ENCODE results near the gene ANGPTL8. TPM values are rescaled to one million over a fixed set of nuclear protein-coding genes. Genes with fewer than 3 reads are reported as not detected.
A peak's percentile ranks its signal among the peaks of the same experiment; 100 is the strongest.

The ANGPTL8 gene
- total RNA-seq, 3 donors from 2014 or later, result not detected

DNA sequence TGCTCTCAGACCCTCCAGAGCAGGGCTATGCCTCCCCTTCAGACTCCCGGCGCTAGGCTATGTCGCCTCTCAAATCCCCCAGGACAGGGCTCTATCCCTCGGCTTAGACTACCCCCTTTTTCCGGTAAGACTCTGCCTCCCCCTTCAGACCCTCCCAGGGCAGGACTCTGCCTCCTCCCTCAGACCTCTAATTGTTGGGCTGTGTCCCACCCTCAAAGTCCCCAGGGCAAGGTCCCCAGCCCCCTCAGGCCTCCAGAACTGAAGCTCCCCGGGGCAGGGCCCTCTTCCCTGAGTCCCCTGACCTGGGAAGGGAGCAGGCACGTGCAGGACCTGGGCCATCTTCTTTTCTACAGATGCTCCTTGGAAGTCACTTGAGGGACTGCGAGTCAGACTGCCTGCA is 45.2 kb upstream of the ANGPTL8 start:
- peaks cover 11% of the 10 kb centered on the region for H3K4me1 ChIP-seq (ENCODE audit: low read depth)
- no peak for TF ChIP-seq CTCF (IDR thresholded peaks at IDR 0.05)
- ATAC-seq (no peak), DNase-seq (no peak)
- no peak overlapping the region for H3K4me3 ChIP-seq
- intact Hi-C loops (cut with DNase I, micrococcal nuclease), result no loop called here
- H3K9me3 ChIP-seq, result no peaks in the 10 kb centered on the region
- H3K36me3 ChIP-seq (ENCODE audit: low read depth), result no peaks in the 10 kb centered on the region

DNA sequence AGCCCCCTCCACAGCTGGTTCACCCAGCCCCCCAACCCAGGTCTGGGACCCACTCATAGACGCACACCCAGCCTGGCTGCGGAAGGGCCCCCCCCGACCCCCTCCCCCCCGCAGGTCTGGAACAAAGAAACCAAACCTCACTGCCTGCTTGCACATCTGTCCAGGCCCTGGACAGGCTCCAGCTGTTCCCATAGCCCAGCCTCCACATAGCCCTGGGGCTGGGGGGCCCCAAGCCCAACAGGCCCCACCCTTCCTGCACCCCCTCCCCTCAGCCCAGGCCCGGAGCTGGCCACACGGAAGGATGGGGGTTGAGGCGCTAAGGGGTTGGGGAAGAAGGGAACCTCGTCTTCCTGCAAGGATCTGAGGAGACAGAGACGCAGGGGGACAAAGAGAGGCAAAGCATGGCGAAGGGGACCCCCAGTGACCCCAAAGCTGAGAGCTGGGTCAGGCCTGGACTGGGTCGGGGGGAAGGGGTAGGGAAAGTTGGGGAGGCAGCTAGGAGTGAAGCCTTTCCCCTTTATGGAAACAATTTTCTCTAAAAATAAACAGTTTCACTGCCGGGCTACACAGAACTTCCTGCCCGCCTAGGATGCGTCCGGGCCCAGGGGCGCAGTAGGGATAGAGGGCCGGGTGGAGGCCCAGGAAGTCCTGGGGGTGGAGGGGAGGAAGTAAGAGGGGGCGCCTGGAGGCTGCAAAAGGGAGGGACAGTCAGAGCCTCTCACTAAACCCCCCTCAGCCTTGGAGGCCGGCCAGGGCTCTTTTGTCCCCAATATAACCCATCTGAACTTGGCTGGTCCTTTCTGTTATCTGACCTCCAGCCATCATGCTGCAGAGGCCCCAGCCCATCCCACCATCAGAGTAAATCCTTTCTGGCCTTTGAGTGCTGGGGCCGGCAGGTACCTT is 44.5 kb upstream of the ANGPTL8 start:
- H3K4me1 ChIP-seq (ENCODE audit: low read depth), result peaks cover 11% of the 10 kb centered on the region
- H3K4me3 ChIP-seq, result no peak overlapping the region
- no peaks in the 10 kb centered on the region for H3K9me3 ChIP-seq
- no peaks in the 10 kb centered on the region for H3K36me3 ChIP-seq (ENCODE audit: low read depth)
- ATAC-seq (no peak), DNase-seq (peak in 1 of 3 donors; percentile 54)
- intact Hi-C loops (cut with DNase I, micrococcal nuclease), result no loop called here
- no peak for TF ChIP-seq CTCF (IDR thresholded peaks at IDR 0.05)

GRCh38 chr19:11195681-11196080 is 43.7 kb upstream of the ANGPTL8 start:
- Histone ChIP-seq H3K4me1 (ENCODE audit: low read depth) (peaks cover 11% of the 10 kb centered on the region), H3K36me3 (ENCODE audit: low read depth) (no peaks in the 10 kb centered on the region), H3K4me3 (no peak overlapping the region), H3K9me3 (no peaks in the 10 kb centered on the region)
- intact Hi-C loops (cut with DNase I, micrococcal nuclease), result no loop called here
- no peak for DNase-seq
- ATAC-seq, result no peak
- TF ChIP-seq CTCF (IDR thresholded peaks at IDR 0.05), result no peak

- Histone ChIP-seq H3K4me1 (ENCODE audit: low read depth) (peaks cover 11% of the 10 kb centered on the region), H3K9me3 (no peaks in the 10 kb centered on the region), H3K36me3 (ENCODE audit: low read depth) (no peaks in the 10 kb centered on the region), H3K4me3 (peak overlapping the region; percentile 17)
- DNase-seq, result peak; percentile 37 to 65 (median 61)
- no peak for TF ChIP-seq CTCF (IDR thresholded peaks at IDR 0.05)
- peak; percentile 37 for ATAC-seq
- intact Hi-C loops (cut with DNase I, micrococcal nuclease), result no loop called here
These were observed 42.8 kb upstream of the ANGPTL8 start for GRCh38 chr19:11196406-11197287.

DNA sequence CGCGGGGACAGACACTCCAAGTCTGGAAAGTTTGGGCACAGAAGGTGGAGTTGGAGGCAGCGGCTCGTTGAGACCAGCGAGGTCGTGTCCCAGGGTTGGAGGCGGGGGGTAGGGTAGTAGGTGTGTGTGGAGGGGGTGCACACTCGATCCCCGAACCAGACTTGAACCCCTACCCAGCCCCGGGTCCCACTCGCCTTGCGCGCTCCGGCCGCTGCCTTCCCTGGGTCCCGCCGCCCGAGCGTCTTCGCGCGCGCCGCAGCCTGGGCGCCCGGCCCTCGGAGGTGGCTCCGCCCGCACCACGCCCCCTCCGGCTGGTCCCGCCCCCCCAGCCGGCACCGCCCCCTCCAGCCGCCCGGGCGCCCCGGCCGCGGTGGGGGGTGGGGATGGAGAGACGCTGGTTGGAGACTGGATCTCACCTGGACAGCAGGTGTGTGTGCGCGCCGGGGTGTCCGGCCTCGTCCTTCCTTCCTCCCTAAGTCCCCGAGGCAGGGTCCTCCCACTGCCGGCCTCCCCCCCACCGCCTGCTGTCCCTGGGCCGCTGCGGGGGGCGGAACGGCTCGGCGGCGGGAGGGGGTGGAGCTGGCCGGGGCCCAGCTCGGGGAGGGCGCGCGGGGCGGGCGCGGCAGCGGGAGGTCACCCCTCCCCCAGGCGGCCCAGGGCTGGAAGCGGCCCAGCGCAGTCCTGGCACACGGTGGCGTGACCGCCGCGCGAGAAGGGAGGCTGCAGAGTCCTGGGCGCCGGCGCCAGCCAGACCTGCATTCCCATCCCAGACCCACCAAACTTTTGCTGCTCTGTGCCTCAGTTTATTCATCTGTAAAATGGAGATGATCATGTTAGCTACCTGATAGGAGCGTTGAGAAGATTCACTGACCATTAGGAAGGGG is 41.9 kb upstream of the ANGPTL8 start, which contains the start of gene KANK2:
Gene KANK2, minus strand, starts transcription at position 255 of the 884 bp plus-strand sequence. CDS start 3,034 bp downstream, outside the sequence.
- intact Hi-C loops (cut with DNase I, micrococcal nuclease), result no loop called here
- ATAC-seq, result peak; percentile 97
- TF ChIP-seq CTCF (IDR thresholded peaks at IDR 0.05), result no peak

More for the DNA sequence above, 41.9 kb upstream of the ANGPTL8 start, which contains the start of gene KANK2:
- Histone ChIP-seq H3K4me1 (ENCODE audit: low read depth) (peaks cover 11% of the 10 kb centered on the region), H3K9me3 (no peaks in the 10 kb centered on the region), H3K36me3 (ENCODE audit: low read depth) (no peaks in the 10 kb centered on the region), H3K4me3 (peak within 1 kb of the TSS; percentile 17)
- DNase-seq, result peak; percentile 88 to 95 (median 90)

Data from mucosa of descending colon (tissue), 3 donors.